ENCODE measurements around the gene SULT1C3. TPM values are rescaled to one million over a fixed set of nuclear protein-coding genes. Genes with fewer than 3 reads are reported as not detected.

SULT1C3 gene
- total and polyA plus RNA-seq, 2 of the 4 experiments (the other 2 are of a cell fraction), result not detected

DNA sequence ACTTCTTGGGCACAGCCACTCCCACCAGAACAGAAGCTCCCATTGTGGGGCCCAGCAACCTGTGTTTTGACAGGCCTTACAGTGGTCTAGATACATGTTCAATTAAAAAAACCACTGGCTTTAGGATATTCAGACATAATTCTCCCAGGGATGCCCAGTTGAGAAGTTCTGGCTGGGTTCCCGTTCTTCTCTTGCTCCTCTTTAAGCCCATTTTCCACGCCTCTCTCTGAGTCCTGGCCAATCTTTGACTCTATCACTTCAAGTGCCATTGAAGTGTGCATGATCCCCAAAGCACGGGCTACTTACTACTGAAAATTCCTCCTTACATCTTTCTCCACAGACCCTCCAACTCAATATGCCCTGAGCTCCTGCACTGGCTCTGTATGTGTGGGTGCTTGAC is 17.5 kb upstream of the SULT1C3 start:
- in situ Hi-C loops (cut with MboI; ENCODE audit: low sequenced_read_pairs), result no loop called here
- Histone ChIP-seq H3K27ac (ENCODE audit: insufficient read depth, low read length) (no peak overlapping the region), H3K9me1 (ENCODE audit: insufficient read depth, low read length) (no peaks in the 10 kb centered on the region), H3K27me3 (ENCODE audit: control insufficient read depth, insufficient read depth, low read length) (peaks cover 2% of the 10 kb centered on the region; the same call in 1 of the 2 replicates), H3K4me2 (ENCODE audit: low read depth, low read length) (no peak overlapping the region), H4K91ac (ENCODE audit: insufficient read depth, low read depth, low read length) (no peak overlapping the region), H2AK5ac (ENCODE audit: low read depth, low read length) (no peak overlapping the region), H3K79me1 (ENCODE audit: low read depth in 1 of 2, low read length in 2 of 2) (no peaks in the 10 kb centered on the region), H3K14ac (replicated peaks; ENCODE audit: low read depth, low read length) (no peak overlapping the region), H4K20me1 (ENCODE audit: insufficient read depth, low read length) (no peaks in the 10 kb centered on the region), H3K9me3 (ENCODE audit: control insufficient read depth, insufficient read depth, low read length) (peaks cover 7% of the 10 kb centered on the region), H2BK20ac (ENCODE audit: low read depth, low read length) (no peak overlapping the region), H3K23ac (ENCODE audit: low read depth, low read length) (no peak overlapping the region), H3K4me3 (ENCODE audit: insufficient read depth, low read depth, low read length) (no peak overlapping the region), H4K8ac (ENCODE audit: low read depth in 2 of 2, low read length in 2 of 2) (no peak overlapping the region), H2BK15ac (ENCODE audit: low read depth, low read length) (no peak overlapping the region), H4K5ac (ENCODE audit: low read depth, low read length) (no peak overlapping the region), H3K18ac (ENCODE audit: low read depth, low read length) (no peak overlapping the region), H2BK5ac (ENCODE audit: low read depth, low read length, poor library complexity, severe bottlenecking) (no peak overlapping the region), H3K4me1 (ENCODE audit: control insufficient read depth, insufficient read depth, low read length) (no peaks in the 10 kb centered on the region), H3K9ac (ENCODE audit: low read depth, low read length) (no peak overlapping the region), H3K4ac (ENCODE audit: low read depth, low read length) (no peak overlapping the region), H3K36me3 (ENCODE audit: control insufficient read depth, insufficient read depth, low read length) (no peaks in the 10 kb centered on the region), H2BK120ac (ENCODE audit: low read depth, low read length) (no peak overlapping the region), H2AK9ac (replicated peaks; ENCODE audit: low read depth, low read length, poor library complexity) (no peak overlapping the region), H2AFZ (replicated peaks; ENCODE audit: low read length, poor library complexity) (no peak overlapping the region), H3K56ac (ENCODE audit: extremely low read depth, insufficient read depth, low read length) (no peak overlapping the region)
- 27% methylated on average over 2 of the region's 3 CpGs; no CpG with 5 or more reads in 1 of the 2 experiments for WGBS, 2 experiments (ENCODE audit: extremely low coverage in 2 of 2, insufficient read length in 1 of 2)
- dilution Hi-C loops (cut with HindIII; ENCODE audit: low sequenced_read_pairs, unreplicated experiment), result no loop called here
- no peak for ATAC-seq (ENCODE audit: low read depth)
- no TSS peak for BruUV-seq (replicated peaks)
- CTCF ChIA-PET, result no interaction called here
- DNase-seq, result no peak
- TF ChIP-seq, protein P1, sequence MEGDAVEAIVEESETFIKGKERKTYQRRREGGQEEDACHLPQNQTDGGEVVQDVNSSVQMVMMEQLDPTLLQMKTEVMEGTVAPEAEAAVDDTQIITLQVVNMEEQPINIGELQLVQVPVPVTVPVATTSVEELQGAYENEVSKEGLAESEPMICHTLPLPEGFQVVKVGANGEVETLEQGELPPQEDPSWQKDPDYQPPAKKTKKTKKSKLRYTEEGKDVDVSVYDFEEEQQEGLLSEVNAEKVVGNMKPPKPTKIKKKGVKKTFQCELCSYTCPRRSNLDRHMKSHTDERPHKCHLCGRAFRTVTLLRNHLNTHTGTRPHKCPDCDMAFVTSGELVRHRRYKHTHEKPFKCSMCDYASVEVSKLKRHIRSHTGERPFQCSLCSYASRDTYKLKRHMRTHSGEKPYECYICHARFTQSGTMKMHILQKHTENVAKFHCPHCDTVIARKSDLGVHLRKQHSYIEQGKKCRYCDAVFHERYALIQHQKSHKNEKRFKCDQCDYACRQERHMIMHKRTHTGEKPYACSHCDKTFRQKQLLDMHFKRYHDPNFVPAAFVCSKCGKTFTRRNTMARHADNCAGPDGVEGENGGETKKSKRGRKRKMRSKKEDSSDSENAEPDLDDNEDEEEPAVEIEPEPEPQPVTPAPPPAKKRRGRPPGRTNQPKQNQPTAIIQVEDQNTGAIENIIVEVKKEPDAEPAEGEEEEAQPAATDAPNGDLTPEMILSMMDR (conservative IDR thresholded peaks at IDR 0.05; ENCODE audit: low read depth, low read length), result no peak
- TF ChIP-seq MXI1 (IDR thresholded peaks at IDR 0.05; ENCODE audit: borderline replicate concordance, low read depth, low read length), result no peak
- TF ChIP-seq CHD1 (IDR thresholded peaks at IDR 0.05; ENCODE audit: low read depth, low read length), result no peak
- no peak for TF ChIP-seq FOS (IDR thresholded peaks at IDR 0.05; ENCODE audit: low read depth, low read length)
- TF ChIP-seq NFE2L2 (IDR thresholded peaks at IDR 0.05; ENCODE audit: low read depth, low read length), result no peak
- TF ChIP-seq RFX5 (IDR thresholded peaks at IDR 0.05; ENCODE audit: low read depth, low read length), result no peak
- intact Hi-C loops (cut with micrococcal nuclease), result no loop called here
- POLR2A ChIA-PET (ENCODE audit: unreplicated experiment), result no interaction called here

All from IMR-90 (cell line).